ENCODE data around the gene RTN1.

- TF ChIP-seq, protein P1, sequence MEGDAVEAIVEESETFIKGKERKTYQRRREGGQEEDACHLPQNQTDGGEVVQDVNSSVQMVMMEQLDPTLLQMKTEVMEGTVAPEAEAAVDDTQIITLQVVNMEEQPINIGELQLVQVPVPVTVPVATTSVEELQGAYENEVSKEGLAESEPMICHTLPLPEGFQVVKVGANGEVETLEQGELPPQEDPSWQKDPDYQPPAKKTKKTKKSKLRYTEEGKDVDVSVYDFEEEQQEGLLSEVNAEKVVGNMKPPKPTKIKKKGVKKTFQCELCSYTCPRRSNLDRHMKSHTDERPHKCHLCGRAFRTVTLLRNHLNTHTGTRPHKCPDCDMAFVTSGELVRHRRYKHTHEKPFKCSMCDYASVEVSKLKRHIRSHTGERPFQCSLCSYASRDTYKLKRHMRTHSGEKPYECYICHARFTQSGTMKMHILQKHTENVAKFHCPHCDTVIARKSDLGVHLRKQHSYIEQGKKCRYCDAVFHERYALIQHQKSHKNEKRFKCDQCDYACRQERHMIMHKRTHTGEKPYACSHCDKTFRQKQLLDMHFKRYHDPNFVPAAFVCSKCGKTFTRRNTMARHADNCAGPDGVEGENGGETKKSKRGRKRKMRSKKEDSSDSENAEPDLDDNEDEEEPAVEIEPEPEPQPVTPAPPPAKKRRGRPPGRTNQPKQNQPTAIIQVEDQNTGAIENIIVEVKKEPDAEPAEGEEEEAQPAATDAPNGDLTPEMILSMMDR (IDR thresholded peaks at IDR 0.05): no peak
- TF ChIP-seq POLR2A (IDR thresholded peaks at IDR 0.05): no peak
Measured at GRCh38 chr14:59585891-59586554, 284.6 kb downstream of the RTN1 start.

Measured in suprapubic skin (tissue), 3 donors.